Measurements from ENCODE around the gene PFAS. TPM values are rescaled to one million over a fixed set of nuclear protein-coding genes. Genes with fewer than 3 reads are reported as not detected.

The PFAS gene
- total and polyA plus RNA-seq, 12 donors, result 8.6 to 17.9 (median 13.3) TPM

- TF ChIP-seq CTCF (IDR thresholded peaks at IDR 0.05), result no peak
- no peaks in the 10 kb centered on the region for H3K27me3 ChIP-seq
- peaks cover 7 to 51% (median 14%) of the 10 kb centered on the region in 9 donors for H3K4me1 ChIP-seq
- peak overlapping the region; percentile 45 to 92 (median 66) for H3K4me3 ChIP-seq
- WGBS, 2 donors, result 0 to 1% methylated on average over 45 of the region's 45 CpGs
- ATAC-seq (peak; percentile 66 to 84 (median 78)), DNase-seq (peak; percentile 82 to 94)
- intact Hi-C loops (cut with DNase I), result loop anchor here in 7 of 10 donors (1.0 to 10.0 kb wide), 11 partner anchors 34 to 154 kb away; partner anchors contain the start of genes SLC25A35 (in 2 of the 7), ALOXE3 (in 1 of the 7), HES7 (in 1 of the 7) and KRABD2 (in 1 of the 7)
- H3K9me3 ChIP-seq, result no peaks in the 10 kb centered on the region
- peak overlapping the region; percentile 94 to 99 (median 97) for H3K27ac ChIP-seq
- H3K36me3 ChIP-seq, result no peaks in the 10 kb centered on the region
Observed at GRCh38 chr17:8220783-8221662, 28.1 kb upstream of the PFAS start.

GRCh38 chr17:8221663-8222379 is 27.3 kb upstream of the PFAS start:
- no peaks in the 10 kb centered on the region for H3K27me3 ChIP-seq
- H3K4me1 ChIP-seq, result peaks cover 7 to 59% (median 14%) of the 10 kb centered on the region in 9 donors
- WGBS, 2 donors, result 0% methylated on average over 40 of the region's 40 CpGs
- TF ChIP-seq CTCF (IDR thresholded peaks at IDR 0.05), result peak in 1 of 9 donors; percentile 12
- intact Hi-C loops (cut with DNase I), result loop anchor here in 8 of 10 donors (1.0 to 10.0 kb wide), 15 partner anchors 25 to 153 kb away; partner anchors contain the start of genes CTC1 (in 3 of the 8), SLC25A35 (in 3 of the 8), ALOXE3 (in 2 of the 8) and PFAS (in 2 of the 8)
- peak overlapping the region; percentile 94 to 99 (median 97) for H3K27ac ChIP-seq
- ATAC-seq (peak; percentile 66 to 85 (median 80)), DNase-seq (peak; percentile 85 to 92)
- peak overlapping the region; percentile 45 to 92 (median 66) for H3K4me3 ChIP-seq
- H3K36me3 ChIP-seq, result no peaks in the 10 kb centered on the region
- no peaks in the 10 kb centered on the region for H3K9me3 ChIP-seq

GRCh38 chr17:8222380-8222629 is 26.8 kb upstream of the PFAS start:
- peaks cover 7 to 64% (median 16%) of the 10 kb centered on the region in 9 donors for H3K4me1 ChIP-seq

More at GRCh38 chr17:8222380-8222629, 26.8 kb upstream of the PFAS start:
- ATAC-seq (peak in 1 of 8 donors; percentile 2), DNase-seq (no peak)
- peak in 1 of 9 donors; percentile 4 for TF ChIP-seq CTCF (IDR thresholded peaks at IDR 0.05)
- 0% methylated on average over 9 of the region's 9 CpGs for WGBS, 2 donors
- H3K4me3 ChIP-seq, result peak overlapping the region; percentile 45 to 92 (median 66)
- peak overlapping the region; percentile 94 to 99 (median 97) for H3K27ac ChIP-seq
- intact Hi-C loops (cut with DNase I), result loop anchor here in 8 of 10 donors (1.0 to 10.0 kb wide), 14 partner anchors 24 to 152 kb away; partner anchors contain the start of genes CTC1 (in 3 of the 8), PFAS (in 2 of the 8), SLC25A35 (in 2 of the 8) and ALOXE3 (in 1 of the 8)
- H3K27me3 ChIP-seq, result no peaks in the 10 kb centered on the region
- no peaks in the 10 kb centered on the region for H3K9me3 ChIP-seq
- peaks cover 0 to 3% (median 0%) of the 10 kb centered on the region in 9 donors for H3K36me3 ChIP-seq

All from heart right ventricle (tissue), 16 donors.